Posterior cingulate gyrus (tissue), 11 donors: Measurements from ENCODE around the gene RANBP3.
"Not testable (repeated sequence)": the region's sequence is repeated elsewhere in the genome, so short reads cannot be mapped to it uniquely, and the experiment has no call there.

Source experiments
- DNase-seq, 10 donors: peaks; one replicate each; pipeline versions ENCODE4 v3.0.0 to v3.0.0-alpha.2; 2020 to 2021; ENCODE audit warnings: mixed read lengths in 3 of 10
- intact Hi-C: fragments of 100-400 bp; cut with DNase I; formaldehyde crosslinking; loops from one replicate; pipeline ENCODE4 v1.15.1; 2023

The RANBP3 gene

DNA sequence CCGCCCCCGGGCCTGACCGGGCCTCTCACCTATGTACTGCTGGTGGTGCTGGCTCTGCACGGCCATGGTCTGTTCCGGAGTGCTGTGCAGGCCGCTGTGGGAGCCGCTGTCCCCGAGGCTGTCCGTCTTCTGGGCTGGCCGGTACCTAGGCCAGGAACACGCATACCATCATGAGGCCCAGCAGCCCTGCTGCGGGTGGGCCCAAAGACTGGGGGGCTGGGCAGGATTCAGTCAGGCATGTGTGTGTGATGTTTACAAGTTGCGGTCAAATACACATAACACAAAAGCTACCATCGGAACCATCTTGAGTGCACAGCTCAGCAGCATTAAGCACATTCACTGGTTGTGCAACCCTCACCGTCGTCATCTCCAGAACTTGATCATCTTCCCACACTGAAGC is 32.2 kb upstream of the RANBP3 start:
- intact Hi-C loops = no loop called here
- DNase-seq = peak in 2 of 10 donors; percentile 71 to 72

DNA sequence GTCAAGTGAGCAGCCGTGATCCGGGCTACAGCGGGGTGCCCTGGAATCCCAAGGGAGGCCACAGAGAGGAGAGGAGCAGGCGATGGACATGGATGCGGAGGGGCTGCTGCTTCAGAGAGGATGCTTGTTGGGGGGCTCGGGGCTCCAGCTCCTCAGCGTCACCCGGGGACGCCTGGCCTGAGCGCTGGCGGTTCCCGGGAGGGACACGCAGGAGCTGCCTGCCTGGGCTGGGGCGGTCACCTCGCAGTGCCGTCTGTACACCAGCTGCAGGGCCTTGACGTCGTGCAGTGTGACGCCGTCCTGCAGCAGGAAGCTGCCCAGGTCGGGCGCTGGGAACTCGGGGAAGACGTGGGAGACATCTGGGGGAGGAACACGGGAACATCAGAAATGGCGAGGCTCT is 29.9 kb upstream of the RANBP3 start:
- intact Hi-C loops = no loop called here
- peak in 2 of 10 donors; percentile 43 to 84 for DNase-seq

DNA sequence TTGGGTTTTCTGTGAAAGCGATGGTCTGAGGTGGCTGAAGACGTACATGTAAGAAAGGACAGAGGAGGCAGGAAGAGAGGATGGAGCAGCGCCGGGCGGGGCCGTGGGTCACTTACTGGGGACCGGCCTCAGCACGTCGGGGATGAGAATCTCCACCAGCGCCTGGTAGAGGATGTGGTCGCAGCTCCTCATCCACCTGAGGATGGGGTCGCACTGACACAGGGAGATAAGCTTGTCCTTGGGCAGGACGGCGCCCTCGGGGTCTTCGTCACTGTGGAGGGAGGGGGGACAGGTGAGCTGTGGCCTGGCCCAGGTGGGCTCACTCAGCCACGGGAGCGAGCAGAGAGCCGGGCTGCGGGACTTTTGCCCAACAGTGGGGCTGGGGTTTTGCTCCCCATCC is 29.0 kb upstream of the RANBP3 start:
- DNase-seq = peak in 1 of 10 donors; percentile 82
- intact Hi-C loops = no loop called here

DNA sequence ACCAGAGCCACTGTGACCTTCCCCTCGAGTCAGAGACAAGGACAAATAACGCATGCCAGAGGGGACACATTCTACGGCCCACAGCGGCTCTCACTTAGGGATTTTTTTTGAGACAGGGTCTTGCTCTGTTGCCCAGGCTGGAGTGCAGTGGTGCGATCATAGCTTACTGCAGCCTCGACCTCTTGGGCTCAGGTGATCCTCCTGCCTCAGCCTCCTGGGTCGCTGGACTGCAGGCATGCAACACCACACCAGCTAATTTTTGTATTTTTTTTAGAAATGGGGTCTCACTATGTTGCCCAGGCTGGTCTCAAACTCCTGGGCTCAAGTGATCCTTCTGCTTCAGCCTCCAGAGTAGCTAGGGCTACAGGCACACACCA is 28.1 kb upstream of the RANBP3 start:
- DNase-seq, intact Hi-C loops: not testable (repeated sequence)

DNA sequence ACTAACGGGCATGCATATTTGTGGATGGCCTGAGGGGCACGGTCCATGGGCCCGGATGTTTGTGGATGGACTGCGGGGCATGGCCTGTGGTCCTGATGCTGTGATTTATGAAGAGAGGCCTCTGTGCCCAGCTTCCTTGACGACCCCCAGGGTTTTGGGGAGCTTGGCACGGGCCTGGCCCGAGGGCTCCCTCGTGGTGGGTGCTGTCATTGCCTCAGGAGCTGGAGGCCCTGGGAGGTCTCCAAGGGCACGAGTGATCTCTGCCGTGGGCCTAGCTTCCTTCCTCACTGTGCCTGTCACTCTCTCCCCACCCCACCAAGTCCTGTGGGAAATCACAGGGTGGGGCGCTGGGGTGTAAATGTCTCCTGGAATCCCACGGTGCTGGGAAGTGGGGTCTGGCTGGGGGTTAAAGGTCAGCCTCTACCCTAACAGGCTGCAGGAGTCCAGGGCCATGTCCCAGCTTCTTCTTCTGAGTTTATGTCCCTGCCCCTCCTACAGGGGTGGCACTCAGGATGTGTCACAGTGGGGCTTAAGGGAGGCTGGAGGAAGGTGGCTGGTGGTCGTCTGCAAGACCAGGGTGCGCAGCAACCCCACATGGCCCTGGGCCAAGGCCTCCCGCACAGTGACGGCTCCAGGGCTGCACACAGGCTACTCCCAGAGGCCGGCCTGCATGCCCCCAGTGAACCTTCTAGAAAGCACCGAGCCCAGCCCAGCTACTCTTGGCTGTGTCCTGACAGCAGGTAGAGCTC is 27.6 kb upstream of the RANBP3 start:
- DNase-seq = peak in 2 of 10 donors; percentile 23 to 66
- intact Hi-C loops = no loop called here

DNA sequence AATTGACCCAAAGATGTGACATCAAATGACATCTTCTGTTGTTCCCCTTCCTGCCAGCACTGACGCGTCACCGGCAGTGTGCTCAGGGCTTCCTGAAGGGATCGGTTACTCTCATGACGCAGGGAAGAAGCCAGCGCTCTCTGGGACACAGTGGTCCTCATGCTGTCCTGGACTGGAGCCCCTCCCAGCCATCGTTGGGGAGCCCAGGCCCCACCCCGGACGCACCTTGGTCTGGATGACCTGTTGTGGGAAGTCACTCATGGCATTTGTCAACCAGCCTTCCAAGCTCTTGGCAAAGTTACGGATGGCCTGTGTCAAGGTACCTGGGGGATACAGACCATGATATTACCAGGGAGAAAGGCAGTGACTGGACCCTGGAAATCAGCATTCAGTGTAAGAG is 26.0 kb upstream of the RANBP3 start:
- intact Hi-C loops = no loop called here

DNA sequence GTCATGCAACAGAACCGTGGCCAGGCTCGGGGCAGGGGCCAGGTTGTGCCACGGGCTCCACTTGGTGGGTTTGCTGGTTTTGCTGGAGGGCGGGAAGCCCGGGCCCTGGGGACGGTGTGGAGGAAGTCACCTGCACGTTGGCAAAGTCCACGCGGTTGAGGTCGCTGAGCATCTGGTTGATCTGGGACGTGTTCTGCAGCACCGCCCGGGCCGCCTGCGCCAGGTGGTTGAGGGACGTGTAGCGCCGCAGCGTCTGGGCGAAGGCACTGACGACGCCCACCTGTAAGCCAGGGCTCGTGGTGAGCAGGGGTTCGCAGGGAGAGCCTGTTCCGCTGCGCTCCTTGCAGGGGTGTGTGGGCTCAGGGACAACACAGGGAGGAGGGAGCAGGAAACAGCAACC is 24.7 kb upstream of the RANBP3 start:
- intact Hi-C loops = no loop called here
- DNase-seq = peak in 1 of 10 donors; percentile 68

More for the DNA sequence above, 26.0 kb upstream of the RANBP3 start:
- DNase-seq = peak in 1 of 10 donors; percentile 32

DNA sequence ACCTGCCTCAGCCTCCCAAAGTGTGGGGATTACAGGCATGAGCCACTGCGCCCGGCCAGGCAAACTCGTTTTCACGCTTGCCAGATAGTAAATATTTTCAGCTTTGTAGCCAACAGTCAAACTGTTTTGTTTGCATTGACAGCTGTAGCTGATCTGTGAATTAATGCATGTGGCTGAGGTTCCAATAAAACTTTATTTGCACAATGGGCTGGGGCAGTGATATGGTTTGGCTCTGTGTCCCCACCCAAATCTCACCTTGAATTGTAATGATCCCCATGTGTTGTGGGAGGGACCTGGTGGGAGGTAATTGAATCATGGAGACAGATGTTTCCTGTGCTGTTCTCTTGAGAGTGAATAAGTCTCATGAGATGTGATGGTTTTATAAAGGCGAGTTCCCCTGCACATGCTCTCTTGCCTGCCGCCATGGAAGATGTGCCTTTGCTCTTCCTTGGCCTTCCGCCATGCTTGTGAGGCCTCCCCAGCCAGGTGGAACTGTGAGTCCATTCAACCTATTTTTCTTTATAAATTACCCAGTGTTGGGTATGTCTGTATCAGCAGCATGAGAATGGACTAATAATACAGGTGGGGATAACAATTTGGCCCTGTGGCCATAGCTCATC is 22.4 kb upstream of the RANBP3 start:
- peak in 1 of 10 donors; percentile 4 for DNase-seq

DNA sequence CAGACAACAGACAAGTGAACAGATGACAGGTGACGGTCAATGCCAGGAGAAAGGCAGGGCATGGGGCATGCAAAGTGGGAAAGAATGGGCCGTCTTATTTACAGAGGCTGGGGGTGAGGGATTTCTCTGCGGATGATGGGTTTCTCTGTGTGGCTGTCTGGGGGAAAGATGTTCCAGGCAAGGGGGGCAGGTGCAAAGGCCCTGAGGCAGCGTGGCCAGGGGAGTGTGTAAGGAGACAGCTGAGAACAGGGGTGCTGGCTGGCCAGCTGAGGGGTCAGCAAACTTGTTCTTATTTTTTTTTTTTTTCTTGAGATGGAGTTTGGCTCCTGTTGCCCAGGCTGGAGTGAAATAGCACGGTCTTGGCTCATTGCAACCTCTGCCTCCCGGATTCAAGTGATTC is 21.8 kb upstream of the RANBP3 start:
- intact Hi-C loops = no loop called here
- DNase-seq = no peak

More for the DNA sequence above, 22.4 kb upstream of the RANBP3 start:
- intact Hi-C loops = no loop called here

DNA sequence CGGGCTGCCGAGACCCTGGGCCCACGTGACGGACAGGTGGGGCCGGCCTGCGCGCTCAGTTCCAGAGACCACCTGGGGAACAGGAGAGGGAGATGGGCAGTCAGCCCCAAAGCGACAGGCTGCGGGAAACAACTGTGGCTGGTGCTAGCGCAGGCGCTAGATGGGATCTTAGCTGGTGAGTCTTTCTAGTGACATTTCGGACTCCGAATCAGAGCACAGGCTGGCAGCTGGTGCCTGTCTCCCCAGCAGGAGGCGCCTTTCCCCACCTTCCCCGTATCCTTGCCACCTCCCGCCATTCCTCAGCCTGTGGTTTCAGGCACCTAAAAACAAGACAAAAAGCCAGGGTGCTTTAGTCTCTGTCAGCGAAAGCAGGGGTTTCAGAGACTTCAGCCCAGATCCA is 19.4 kb upstream of the RANBP3 start:
- intact Hi-C loops = no loop called here
- no peak for DNase-seq

DNA sequence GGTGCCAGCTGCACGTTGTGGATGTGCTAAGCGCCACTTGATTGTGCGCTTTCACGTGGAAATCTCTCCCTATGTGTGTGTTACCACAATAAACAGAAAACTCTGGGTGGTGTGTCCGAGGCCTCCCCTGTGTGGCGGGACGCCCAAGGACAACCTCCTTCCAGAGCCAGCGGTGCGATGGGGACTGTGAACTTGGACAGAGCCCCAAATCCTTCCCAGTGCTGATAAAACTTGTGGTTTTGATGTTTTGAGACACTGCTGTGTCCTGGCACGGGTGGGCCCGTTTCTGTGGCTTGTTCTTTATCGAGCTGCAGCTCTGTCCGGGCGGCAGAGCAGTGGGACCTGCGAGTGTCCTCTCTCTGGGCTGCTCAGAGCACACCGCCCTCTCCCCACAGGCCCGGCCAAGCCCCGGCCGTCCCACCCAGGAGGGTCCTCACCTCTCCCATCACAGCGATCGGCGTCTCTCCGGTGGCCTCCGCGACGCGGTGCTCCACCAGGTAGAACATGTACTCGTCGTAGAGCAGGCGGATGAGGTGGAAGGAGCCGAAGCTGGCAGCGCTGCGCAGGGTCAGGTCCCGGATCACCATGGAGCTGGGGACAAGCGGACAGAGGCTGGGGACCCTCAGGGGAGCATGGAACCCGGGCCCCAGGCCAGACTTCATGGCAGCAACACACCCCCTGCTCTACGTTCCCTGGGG is 18.8 kb upstream of the RANBP3 start:
- intact Hi-C loops = no loop called here
- no peak for DNase-seq

DNA sequence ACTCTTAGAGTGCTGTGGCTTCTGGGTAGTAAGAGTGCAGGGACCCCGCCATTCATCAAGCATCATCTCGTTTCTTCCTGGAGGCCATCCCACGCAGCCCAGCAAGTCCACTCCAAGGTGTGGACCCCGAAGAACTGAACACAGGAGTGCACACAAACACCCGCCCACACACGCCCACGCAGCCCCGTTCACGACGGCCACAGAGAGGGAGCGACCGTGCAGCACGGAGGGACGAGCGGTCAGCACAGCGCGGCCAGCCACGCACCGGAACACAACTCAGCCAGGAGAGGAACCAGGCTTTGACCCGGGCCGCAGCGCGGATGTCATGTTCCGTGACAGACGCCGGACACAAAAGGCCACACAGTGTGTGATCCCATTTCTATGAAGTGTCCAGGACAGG is 18.2 kb upstream of the RANBP3 start:
- intact Hi-C loops = no loop called here
- DNase-seq = no peak

DNA sequence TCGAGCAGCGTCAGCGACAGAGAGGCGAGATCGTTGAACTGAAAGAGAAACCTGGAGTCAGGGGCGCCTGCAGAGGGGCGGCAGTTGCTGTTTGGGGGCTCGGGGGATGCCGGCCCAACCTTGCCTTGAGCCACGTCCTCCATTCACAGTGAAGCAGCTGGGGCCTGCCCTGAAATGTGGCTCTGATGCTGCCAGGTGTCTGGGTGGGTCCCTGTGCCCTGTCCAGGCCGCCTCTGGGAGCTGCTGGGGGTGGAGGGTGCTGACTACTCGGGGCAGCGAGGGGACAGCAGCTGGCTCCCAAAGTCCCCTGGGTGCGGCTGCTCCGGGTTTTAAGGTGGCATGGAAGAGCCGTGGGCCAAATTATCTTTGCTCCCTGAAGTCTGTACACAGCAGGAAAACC is 17.7 kb upstream of the RANBP3 start:
- DNase-seq = no peak
- intact Hi-C loops = no loop called here

DNA sequence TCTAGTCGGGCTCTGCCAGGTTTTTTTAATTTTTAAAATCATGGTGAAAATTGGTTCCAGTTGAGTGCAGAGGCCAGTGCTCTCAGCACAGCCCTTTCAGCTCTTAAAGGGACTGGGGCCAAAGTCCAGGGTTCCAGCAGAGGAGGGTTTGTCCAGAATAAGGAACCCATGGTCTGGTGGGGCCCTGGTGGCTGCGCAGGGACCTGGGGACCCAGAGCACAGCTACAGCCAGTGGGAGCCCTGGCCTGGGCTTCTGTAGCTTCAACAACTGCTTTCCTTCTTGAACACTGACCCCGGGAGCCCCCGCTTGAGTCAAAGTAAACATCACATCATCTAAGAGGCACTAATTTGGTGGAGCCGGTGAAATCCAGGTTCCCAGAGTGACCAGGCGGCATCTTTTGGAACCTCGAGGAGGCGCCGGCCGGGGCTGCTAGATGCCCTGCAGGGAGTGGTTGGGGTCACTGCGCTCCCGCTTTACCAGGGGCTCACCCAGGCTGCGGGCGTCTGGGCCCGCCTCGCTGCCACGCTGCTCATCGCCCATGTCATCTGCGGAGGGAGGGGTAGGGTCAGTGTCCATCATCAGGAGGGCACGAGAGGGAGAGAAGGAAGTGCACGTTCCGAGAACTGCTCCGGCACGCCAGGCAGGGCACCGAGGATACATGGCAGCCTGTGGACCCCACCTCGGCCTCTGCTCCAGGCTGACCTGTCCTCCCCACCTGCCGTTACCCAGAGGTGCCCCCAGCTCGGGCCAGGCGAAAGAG is 16.6 kb upstream of the RANBP3 start:
- intact Hi-C loops = no loop called here
- no peak for DNase-seq

DNA sequence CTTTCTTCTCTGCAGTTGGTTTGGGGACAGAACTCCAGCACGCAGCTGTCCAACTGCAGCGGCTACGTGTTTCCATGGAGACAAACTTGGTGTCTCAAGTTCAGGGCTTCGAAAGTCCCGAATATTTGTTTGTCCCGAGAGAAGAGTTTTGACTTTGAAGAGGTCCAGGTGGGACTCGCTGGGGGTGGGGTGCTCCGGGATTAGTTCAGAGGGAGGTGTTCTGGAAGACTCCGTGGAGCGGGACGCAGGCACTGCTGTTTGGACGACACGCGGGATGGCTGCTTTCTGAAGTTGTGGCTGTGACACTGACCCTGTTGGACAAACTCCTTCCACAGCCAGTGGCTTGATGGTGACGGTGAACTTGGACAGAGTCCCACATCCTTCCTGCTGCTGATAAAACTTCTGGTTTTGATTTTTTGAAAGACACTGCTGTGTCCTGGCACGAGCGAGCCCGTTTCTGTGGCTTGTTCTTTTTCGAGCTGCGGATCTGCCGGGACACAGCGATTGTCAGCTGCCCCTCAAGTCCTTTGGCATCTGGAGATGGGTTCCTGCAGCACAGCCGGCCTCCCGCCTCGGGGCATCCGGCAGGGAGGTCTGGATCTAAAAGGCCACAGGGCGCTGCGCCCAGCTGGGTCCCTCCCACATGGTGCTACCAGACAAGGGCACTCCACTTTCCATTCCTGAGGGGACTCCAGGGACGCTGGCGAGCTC is 15.9 kb upstream of the RANBP3 start:
- DNase-seq = no peak
- intact Hi-C loops = no loop called here

DNA sequence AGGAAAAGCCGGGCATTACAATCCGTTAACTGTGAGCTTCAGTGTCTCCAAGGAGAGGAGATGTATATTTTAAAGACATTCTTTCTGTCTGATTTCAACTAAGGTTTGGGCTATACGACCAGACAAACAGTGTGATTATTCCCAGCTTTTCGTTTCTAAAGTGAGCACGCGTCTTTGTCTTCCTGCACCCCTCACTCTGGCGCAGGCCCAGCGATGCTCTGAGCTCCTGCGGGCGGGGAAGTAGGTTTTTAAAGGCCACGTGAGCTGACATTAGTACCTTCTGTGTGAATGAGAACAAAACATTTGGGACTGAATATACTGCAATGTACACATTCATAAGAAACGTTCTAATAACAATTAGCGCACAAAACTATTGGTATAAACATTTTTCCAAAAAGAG is 15.3 kb upstream of the RANBP3 start:
- intact Hi-C loops = no loop called here
- no peak for DNase-seq

DNA sequence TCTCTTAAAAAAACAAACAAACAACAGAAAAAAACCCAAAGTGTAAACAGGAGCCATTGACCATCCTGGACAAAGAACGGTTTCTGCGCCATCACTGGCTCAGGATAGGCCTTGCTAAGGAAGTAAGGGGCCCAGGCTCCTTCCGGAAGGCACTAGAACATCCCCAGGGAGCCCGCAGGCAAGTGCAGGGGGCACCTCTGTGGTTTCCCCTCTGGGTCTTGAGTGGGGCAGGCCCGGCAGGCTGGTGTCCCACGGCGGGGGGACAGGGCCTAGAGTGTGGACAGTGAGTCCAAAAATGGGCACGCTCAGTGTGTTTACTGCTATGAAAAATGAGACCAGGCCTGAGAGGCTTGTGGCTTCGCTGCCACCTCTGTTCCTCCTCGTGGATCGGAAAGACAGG is 14.8 kb upstream of the RANBP3 start:
- DNase-seq = no peak
- intact Hi-C loops = no loop called here

DNA sequence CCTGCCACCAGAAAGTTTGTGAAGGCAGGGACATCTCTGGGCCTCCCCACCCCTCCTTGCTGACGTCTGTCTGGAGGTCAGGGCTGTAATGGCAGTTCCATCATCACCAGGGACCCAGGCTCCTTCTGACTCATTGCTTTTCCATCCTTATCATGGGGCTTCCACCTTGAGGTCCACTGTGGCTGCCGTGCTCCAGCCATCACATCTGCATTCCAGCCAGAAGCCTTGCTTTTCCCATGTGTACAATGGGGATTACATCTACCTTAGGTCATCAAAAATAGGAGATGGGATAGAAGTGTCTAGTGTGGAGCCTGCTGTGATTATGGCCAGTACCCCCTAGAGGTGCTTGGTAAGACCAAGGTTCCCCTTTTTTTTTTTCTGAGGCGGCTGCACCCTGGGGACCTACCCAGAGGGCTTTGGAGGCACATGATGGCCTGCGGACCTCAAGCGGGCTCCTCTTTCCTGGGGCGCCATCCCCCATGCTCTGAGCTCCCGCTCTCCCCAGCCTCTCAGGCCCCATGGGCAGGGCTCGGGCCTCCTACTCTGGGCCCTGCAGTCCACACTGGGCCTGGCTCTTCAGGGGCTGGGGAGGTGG is 13.4 kb upstream of the RANBP3 start:
- intact Hi-C loops = no loop called here
- peak in 1 of 10 donors; percentile 3 for DNase-seq

DNA sequence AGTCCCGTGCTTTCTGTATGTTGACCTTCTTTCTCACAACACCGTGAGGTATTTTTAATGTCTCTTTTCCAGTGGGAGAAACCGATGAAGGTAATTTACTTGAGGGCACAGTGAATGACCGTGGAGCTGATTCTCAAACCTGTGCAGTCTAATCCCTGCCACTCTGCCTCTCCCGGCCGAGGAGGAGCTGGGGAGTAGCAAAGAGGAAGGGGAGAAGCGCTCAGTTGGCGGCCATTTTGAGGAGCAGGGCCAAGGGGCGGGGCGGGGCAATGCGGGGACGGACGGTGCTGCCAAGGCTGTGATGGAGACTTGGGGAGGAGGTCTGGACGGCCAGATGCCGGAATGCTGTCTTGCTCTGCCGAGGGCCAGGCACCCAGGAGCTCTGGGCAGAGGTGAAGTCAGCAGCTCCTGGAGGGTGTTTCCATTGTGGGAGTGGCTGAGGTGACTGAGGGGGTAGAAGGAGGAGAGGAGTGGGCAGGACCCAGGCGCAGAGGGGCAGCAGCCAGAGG is 12.4 kb upstream of the RANBP3 start:
- intact Hi-C loops = no loop called here
- peak in 1 of 10 donors; percentile 49 for DNase-seq
